NCI-H748 (cell line): ENCODE data around the gene H1-8.
"Not testable (repeated sequence)": the region's sequence is repeated elsewhere in the genome, so short reads cannot be mapped to it uniquely, and the experiment has no call there.

Experiments used
- DNase-seq: peaks from one replicate; lab custom pipeline; 2025; ENCODE audit not compliant: unreplicated experiment; lab: John Stamatoyannopoulos, UW

The H1-8 gene

GRCh38 chr3:129531699-129532098, 11.3 kb upstream of the H1-8 start:
- no peak for DNase-seq

GRCh38 chr3:129532261-129532660, 10.7 kb upstream of the H1-8 start:
- DNase-seq, result no peak

- DNase-seq, result no peak
Measured at GRCh38 chr3:129533406-129533805, 9.6 kb upstream of the H1-8 start.

- DNase-seq, result no peak
Measured at GRCh38 chr3:129534428-129535027, 8.4 kb upstream of the H1-8 start.

- DNase-seq, result no peak
Measured at GRCh38 chr3:129535075-129535474, 7.9 kb upstream of the H1-8 start.

- peak; percentile 15 for DNase-seq
Measured at GRCh38 chr3:129536374-129536667, 6.7 kb upstream of the H1-8 start.

- DNase-seq, result no peak
Measured at GRCh38 chr3:129536804-129537203, 6.2 kb upstream of the H1-8 start.

- DNase-seq, result no peak
Measured at GRCh38 chr3:129539206-129539605, 3.8 kb upstream of the H1-8 start.

GRCh38 chr3:129540776-129541516, 2.0 kb upstream of the H1-8 start:
- no peak for DNase-seq

GRCh38 chr3:129542747-129543146, 228 bp upstream of the H1-8 start:
- DNase-seq, result no peak

- no peak for DNase-seq
Measured at GRCh38 chr3:129543999-129544398, 1.0 kb downstream of the H1-8 start.

GRCh38 chr3:129545951-129546350, 3.0 kb downstream of the H1-8 start:
- not testable (repeated sequence) for DNase-seq

- DNase-seq, result no peak
Measured at GRCh38 chr3:129547241-129547640, 4.3 kb downstream of the H1-8 start.

- no peak for DNase-seq
Measured at GRCh38 chr3:129548104-129548965, 5.4 kb downstream of the H1-8 start.

GRCh38 chr3:129549006-129549800, 6.2 kb downstream of the H1-8 start:
- no peak for DNase-seq

GRCh38 chr3:129549805-129550204, 6.8 kb downstream of the H1-8 start:
- DNase-seq, result no peak

- DNase-seq, result no peak
Measured at GRCh38 chr3:129552287-129553050, 9.5 kb downstream of the H1-8 start.

- DNase-seq, result no peak
Measured at GRCh38 chr3:129553171-129553570, 10.2 kb downstream of the H1-8 start.

GRCh38 chr3:129553719-129554118, 10.7 kb downstream of the H1-8 start:
- no peak for DNase-seq

- no peak for DNase-seq
Measured at GRCh38 chr3:129554356-129555152, 11.6 kb downstream of the H1-8 start.
